Activated CD4-positive, alpha-beta T cell treated with anti-CD3 and anti-CD28 coated beads for 24 hours (primary cell): ENCODE data around the gene FOSB.

Experiments used
- DNase-seq, 2 donors: peaks; one replicate each; pipeline ENCODE4 v3.0.0-alpha.2; 2020; ENCODE audit warnings: low read depth in 2 of 2

The FOSB gene

DNA sequence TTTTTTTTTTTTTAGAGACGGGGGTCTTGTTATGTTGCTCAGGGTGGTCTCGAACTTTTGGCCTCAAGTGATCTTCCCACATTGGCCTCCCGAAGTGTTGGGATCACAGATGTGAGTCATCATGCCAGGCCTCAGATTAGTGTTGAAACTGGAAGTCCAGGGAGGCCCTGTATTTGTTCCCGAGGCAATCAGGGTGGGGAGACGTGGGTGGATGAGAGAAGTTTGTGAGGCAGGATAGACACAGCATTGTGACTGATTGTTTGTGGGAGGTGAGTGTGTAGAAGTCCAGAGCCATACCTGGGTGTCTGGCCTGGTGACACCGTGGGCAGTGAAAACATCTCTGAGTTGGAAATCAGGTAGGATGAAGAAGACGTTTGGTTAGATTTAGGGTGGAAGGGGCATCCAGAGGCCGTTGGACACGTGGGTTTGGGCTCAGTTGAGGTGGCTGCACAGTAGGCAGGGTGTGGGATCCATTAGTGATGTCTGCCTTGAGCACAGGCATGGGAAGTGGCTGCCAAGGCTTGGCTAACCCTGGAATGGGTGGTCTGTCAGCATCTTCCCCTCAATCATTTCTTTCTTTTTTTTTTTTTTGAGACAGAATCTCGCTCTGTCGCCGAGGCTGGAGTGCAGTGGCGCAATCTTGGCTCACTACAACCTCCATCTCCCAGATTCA is 16.6 kb downstream of the FOSB start:
- DNase-seq: no peak

DNA sequence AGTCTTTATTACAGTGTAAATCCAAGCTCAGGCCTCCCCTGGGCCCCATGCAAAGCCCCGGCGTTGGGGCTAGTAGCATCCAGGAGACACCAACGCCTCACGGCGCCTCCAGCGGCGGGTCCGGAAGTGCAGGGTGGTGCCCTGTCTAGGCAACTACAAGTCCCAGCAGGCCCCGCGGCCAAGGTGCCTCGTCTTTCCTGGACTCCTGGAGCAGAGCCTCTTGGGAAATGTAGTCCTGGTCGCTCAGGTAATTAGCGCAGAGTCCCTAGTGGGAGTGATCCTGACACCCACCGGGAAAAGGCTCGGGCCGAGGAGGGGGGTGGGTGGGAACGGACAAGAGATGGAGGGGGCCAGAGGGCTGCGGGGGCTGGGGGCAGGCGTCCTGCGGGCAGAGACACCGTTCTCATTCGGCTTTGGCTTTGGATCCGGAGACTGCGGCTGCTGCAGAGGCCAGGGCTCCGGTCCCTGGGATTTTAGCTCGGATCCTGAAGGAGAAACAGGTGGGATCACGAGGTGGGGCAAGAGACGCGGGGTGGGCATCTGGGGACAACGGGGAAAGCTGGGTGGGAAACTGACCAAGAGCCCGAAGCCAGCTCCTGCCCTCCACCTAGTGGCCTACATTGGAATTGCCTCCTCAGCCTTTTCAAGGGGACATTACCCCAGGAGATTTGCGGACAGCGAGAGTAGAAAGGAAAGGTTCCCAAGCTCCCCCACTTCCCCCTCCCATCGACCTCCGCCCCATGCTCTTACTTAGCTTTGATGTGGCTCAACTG is 17.7 kb downstream of the FOSB start:
- peak; percentile 96 to 99 for DNase-seq

DNA sequence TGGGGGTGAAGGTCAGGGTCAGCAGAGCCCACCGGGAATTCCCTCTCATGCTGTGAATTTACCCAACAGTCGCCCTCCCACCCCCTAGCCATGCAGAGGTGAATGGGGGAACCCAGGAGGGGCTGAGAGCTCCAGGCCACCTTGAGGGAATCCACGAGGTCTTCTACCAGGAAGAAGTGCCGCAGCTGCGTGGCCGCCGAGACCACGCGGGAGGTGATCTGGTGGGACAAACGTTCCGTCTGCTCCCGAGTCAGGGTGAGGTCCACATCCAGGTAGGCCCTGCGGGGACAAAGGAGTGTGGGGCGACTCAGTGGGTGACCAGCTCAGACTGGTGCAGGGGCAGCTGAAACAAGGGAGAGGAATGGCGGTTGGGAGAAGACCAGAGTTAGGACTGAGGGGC is 20.9 kb downstream of the FOSB start:
- no peak for DNase-seq

DNA sequence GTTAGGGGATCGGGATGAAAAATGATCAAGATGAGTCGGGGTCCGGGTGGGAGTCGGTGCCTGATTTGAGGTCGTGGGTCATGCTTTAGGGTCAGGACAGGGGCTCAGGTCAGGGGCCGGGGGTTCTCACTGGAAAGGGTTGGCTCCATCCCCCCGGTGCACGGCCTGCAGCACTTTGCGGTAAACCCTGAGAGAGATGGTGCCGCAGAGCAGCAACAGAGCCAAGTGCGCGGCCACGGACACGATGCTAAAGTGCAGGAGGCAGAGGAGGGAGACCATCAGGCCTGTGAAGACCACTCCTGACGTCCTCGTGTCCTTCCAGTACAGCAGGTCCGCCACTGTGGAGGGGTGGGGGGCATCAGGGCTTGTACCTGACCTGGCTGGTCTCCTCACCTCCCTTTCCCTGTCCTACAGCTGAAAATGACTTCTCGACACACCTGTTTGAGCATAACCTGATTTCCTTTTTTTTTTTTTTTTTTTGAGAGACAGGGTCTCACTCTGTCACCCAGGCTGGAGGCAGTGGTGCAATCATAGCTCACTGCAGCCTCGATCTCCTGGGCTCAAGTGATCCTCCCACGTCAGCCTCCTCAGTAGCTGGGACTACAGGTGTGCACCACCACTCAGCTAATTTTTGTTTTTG is 21.5 kb downstream of the FOSB start:
- no peak for DNase-seq

DNA sequence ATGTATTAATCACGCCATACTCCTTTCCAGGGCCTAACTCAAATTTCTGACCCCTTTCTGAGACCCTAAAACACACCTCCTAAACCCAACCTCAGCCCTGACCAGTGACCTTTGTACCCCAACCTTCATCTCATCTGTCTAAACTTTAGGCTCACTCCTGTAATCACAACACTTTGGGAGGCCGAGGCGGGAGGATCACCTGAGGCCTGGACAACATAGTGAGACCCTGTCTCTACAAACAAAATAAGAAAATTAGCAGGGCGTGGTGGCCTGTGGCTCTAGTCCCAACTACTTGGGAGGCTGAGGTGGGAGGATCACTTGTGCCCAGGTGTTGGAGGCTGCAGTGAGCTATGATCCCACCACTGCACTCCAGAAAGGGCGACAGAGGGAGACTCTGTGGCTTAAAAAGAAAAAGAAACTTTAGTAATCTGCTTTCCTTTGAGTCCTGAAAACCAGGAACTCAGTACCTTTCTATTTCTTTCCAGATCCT is 24.4 kb downstream of the FOSB start:
- DNase-seq: no peak

DNA sequence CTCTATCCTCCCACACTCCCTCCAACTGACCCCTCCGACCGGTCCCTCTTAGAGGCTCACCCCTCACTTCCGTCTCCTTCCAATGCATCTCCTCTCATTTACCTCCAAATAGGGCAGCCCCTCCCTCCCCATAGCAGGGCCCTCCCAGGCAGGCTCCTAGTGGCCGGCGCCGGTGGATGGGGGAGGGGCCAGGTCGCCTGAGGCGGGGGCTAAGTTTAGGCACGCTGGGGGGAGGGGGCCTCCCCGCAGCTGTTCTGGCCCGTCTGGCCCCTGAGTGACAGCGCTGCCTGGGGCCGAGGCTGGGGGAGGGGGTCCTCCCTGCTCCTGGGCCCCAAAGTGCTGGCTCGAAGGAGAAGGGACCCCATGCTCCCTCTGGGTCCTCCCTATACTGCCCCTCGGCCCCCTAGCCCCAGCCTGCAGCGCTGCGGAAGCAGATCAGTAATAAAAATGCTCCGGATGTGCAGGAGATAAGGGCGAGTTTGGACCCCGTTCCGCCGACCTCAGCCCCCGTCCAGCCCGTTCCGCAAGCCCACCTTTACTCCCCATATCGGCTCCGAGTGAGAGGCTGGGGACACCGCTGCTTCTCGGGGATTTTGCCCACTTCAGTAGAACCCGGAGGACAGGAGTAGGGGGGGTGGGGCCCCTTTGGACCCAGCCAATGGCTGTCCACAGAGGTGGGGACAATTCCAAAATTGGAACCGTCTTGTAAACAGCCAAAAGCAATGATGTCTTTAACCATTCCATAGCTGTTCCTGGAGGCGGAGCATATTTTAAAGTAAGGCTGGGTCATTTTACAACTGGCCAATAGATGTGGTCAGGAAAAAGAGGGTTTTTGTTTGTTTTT is 25.1 kb downstream of the FOSB start:
- DNase-seq: no peak

- DNase-seq: no peak
Measured at GRCh38 chr19:45494261-45494916, 26.6 kb downstream of the FOSB start.

GRCh38 chr19:45495178-45495577 is 27.4 kb downstream of the FOSB start:
- DNase-seq: no peak

DNA sequence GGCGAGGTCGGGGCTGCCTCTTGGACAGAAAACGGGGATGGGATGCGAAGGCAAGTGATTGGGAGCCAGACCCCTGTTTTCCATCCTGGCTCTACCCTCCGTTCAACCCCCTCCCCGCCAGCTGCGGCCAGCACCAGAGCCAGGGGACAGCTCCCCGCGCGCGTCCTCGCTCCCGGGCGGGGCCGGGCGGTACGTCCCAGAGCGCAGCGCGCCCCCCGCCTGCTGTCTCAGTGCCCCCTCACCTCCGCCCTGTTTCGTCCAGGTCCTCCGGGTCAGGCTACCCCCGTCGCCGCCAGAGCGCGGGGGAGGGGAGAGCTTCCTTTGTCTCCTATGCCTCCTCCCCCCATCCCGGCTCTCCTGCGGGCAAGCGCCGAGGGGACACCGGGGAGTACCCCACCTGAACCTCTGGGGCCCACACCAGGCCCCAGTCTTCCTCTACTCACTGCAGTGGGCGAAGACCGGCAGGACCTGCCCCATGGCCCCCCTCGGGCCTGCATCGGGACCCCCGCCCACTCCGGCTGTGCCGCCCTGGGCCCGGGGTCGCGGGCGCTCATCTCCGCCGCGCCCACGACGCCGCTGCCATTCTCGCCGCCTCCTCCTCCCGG is 28.7 kb downstream of the FOSB start:
- no peak for DNase-seq

GRCh38 chr19:45497791-45498190 is 30.0 kb downstream of the FOSB start:
- no peak for DNase-seq

GRCh38 chr19:45498411-45499195 is 30.8 kb downstream of the FOSB start, which contains the start of gene PPM1N:
Gene PPM1N (plus strand): TSS chr19:45498443. CDS start chr19:45498473, 30 bp downstream.
- DNase-seq: peak; percentile 49 to 50

DNA sequence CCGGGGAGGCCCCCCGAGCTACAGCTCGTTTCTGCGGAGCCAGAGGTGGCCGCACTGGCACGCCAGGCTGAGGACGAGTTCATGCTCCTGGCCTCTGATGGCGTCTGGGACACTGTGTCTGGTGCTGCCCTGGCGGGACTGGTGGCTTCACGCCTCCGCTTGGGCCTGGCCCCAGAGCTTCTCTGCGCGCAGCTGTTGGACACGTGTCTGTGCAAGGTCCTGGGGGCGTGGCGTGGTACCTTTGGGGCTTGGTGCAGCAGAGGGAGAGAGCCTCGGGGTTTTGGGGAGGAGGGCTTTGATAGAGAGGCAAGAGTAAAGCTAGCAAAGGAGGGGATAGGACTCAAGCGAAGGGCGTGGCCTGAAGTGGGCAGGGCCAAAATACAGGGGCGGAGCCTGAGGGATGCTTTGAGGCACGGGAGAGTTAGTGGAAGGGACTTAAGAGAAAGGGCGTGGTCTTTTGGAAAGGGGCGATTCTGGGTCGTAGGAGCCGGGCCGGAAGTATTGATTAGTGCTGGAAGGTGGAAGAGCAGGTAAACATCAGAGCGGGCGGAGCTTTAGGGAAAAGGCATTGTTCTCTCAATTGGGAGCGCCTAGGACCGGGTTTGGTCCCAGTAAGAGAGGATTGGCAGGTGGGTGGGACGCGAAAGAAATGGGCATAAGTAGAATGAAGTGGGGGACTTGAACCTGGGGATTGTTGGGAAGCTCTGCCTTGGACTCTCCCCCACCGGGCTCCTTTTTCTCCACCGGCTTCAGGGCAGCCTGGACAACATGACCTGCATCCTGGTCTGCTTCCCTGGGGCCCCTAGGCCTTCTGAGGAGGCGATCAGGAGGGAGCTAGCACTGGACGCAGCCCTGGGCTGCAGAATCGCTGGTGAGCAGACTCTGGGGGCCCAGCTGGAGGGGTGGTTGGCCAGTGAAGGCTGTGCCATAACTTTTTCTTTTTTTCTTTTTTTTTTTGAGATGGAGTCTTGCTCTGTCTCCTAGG is 31.7 kb downstream of the FOSB start:
- peak in 1 of 2 donors; percentile 49 for DNase-seq

DNA sequence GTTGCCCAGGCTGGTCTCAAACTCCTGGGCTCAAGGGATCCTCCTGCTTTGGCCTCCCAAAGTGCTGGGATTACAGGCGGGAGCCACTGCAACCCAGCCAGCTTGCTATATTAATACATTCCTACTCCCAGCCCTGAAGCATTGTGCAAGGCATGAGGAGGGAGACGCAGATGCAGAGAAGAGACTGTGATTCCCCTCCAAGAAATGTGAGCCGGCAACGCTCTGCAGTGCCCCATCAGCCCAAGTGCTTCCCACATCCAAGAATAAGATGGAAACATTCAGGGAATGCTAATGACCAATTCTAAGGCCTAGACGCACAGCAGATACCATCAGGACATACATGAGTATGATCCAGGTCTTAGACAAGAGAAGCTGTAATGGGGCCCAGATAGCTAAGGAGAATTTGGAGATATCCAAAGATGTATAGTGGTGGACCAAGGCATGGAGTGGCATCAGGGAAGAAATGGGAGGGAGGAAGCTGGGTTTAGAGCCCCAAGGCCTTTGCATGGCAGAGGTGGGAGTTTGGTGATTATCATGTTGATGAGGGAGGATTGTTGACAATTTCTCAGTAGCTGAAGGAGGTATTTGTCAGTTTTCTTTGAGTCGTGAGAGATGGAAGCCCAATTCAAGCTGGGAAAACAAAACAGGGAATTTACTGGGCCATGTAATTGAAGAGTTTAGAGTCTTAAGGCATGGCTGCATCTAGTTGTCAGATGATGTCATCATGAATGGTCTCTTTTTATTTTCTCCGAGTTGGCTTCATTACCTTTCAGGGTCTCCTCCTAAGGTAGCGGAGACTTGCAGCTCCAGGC is 33.3 kb downstream of the FOSB start:
- no peak for DNase-seq

DNA sequence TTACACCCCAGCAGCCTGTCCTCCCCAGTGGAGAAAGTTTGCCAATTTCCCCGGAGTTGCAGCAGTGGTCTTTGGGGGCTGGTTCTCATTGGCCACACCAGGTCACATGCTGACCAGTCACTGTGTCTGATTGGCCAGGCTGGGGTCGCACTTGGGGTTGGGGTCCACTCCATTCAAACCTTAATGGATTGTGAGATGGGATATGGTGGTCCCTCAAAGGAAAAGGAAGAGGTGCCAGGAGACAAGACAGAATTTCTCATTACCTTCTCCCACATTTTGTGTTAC is 33.9 kb downstream of the FOSB start:
- DNase-seq: no peak

DNA sequence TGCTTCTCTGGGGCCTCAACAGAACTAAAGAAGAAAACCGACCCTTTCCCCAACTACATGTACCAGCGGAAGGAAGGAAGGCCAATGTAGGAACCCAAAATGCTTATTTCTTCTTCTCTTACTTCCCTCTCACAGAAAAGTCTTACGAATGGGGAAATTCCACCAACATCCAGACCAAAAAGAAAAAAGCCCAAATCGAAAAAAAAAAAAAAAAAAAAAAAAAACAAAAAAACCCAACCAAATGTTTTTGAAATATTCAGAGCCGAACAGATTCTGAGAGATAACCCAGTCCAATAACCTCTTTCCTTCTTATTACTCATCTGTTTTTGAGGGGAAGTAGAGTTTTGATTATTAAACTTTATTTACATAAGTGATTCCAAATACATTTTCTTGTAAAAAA is 34.3 kb downstream of the FOSB start:
- no peak for DNase-seq

DNA sequence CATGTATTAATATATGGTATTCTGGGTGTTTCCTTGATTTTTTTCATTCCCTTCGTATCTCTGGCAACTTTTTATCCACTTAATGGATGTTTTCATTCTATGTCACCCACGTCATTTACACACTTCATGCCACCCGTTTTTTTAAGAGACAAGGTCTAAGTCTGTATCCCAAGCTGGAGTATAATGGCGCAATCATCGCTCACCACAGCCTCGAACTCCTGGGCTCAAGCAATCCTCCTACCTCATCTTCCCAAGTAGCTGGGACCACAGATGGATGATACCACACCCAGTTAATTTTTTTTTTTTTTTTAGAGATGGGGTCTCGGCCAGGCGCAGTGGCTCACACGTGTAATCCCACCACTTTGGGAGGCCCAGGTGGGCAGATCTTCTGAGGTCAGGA is 36.1 kb downstream of the FOSB start:
- no peak for DNase-seq

DNA sequence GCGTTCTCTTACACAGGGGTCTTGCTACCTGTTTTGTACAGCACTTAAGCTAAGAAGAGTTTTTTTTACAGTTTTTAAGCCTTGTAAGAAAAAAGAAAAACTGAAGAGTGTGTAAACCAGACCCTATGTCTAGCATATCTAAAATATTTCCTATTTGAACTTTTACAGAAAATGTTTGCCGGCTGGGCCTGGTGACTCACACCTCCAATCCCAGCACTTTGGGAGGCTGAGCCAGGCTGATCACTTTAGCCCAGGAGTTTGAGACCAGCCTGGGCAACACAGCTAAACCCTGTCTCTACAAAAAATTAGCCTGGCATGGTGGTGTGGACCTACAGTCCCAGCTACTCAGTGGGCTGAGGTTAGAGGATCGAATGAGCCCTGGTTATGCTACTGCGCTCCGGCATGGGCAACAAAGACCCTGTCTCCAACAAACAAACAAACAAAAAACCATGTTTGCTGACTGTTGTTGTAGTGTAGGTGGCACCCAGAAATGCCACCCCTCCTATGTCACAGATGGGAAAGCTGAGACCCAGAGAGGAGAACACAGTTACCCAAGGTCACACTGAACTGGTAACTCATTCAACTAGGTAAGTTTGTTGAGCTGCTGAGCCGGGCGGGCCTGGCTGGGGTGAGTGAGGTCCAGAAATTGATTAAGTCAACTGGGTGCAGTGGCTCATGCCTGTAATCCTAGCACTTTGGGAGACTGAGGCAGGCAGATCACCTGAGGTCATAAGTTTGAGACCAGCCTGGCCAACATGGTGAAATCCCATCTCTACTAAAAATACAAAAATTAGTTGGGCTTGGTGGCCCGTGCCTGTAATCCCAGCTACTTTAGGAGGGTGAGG is 37.6 kb downstream of the FOSB start:
- no peak for DNase-seq

GRCh38 chr19:45505996-45506245 is 38.1 kb downstream of the FOSB start:
- DNase-seq: no peak
